ENCODE results near the gene RAVER2. TPM values are rescaled to one million over a fixed set of nuclear protein-coding genes. Genes with fewer than 3 reads are reported as not detected.

RAVER2 gene
- total and polyA plus RNA-seq, 2 experiments from 2014 or later, result 7.8 to 24.6 TPM

DNA sequence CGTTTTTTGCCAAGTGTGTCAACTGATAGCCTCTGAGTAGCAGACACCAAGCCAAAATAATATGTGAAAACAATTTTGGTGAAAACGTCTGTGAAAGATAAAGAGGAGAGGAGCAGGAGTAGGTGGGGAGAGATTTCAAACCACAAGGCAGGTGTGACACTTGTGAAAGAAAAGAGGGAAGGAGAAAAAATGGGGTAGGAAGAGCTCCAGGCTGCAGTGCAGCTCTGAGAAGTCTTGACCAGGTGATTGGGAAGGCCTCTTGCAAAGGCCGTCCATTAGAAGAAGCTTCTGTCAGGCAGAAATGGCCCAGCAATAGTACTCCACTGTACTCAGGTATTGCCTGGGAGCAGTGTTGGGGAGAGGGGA lies 10.6 kb upstream of the RAVER2 start:
- ATAC-seq (no peak), DNase-seq (ENCODE audit: low spot score) (no peak)
- no peak overlapping the region for H3K4me2 ChIP-seq
- H3K9me2 ChIP-seq (ENCODE audit: insufficient read depth), result peaks cover 15% of the 10 kb centered on the region; the same call in 1 of the 2 replicates
- Mint-ChIP-seq H3K27me3 (ENCODE audit: insufficient read depth, low read depth, poor library complexity) (peaks cover 4% of the 10 kb centered on the region), H3K4me3 (no peak overlapping the region), H3K27ac (no peak overlapping the region), H3K9me3 (no peaks in the 10 kb centered on the region), H3K36me3 (ENCODE audit: low read depth) (no peaks in the 10 kb centered on the region), H3K4me1 (peaks cover 13% of the 10 kb centered on the region)
- no peak overlapping the region for H3K27ac ChIP-seq (ENCODE audit: low read depth)
- H3K79me2 ChIP-seq (replicated peaks; ENCODE audit: insufficient read depth), result no peaks in the 10 kb centered on the region
- peak overlapping the region; percentile 24; the same call in 1 of the 2 replicates for H2AFZ ChIP-seq
- no peaks in the 10 kb centered on the region for H4K20me1 ChIP-seq (replicated peaks; ENCODE audit: insufficient read depth)
- H3K4me1 ChIP-seq (ENCODE audit: insufficient read depth), result no peaks in the 10 kb centered on the region
- H3K4me3 ChIP-seq, result no peak overlapping the region
- H3K27me3 ChIP-seq (ENCODE audit: insufficient read depth), result no peaks in the 10 kb centered on the region
- TF ChIP-seq NANOG (IDR thresholded peaks at IDR 0.05; ENCODE audit: borderline replicate concordance) (no peak), ZNF331 (CRISPR knock-in tag; IDR thresholded peaks at IDR 0.05; ENCODE audit: low read depth) (no peak), CREB1 (CRISPR knock-in tag; IDR thresholded peaks at IDR 0.05; ENCODE audit: low read depth) (no peak), EZH2 (IDR thresholded peaks at IDR 0.05; ENCODE audit: low read depth, unreplicated experiment) (no peak), STAT1 (IDR thresholded peaks at IDR 0.05; ENCODE audit: unreplicated experiment) (no peak), EZH2phosphoT487 (IDR thresholded peaks at IDR 0.05; ENCODE audit: unreplicated experiment) (no peak), ZNF114 (CRISPR knock-in tag; IDR thresholded peaks at IDR 0.05) (no peak), JUNB (IDR thresholded peaks at IDR 0.05; ENCODE audit: unreplicated experiment) (no peak)
- TF ChIP-seq, protein P1, sequence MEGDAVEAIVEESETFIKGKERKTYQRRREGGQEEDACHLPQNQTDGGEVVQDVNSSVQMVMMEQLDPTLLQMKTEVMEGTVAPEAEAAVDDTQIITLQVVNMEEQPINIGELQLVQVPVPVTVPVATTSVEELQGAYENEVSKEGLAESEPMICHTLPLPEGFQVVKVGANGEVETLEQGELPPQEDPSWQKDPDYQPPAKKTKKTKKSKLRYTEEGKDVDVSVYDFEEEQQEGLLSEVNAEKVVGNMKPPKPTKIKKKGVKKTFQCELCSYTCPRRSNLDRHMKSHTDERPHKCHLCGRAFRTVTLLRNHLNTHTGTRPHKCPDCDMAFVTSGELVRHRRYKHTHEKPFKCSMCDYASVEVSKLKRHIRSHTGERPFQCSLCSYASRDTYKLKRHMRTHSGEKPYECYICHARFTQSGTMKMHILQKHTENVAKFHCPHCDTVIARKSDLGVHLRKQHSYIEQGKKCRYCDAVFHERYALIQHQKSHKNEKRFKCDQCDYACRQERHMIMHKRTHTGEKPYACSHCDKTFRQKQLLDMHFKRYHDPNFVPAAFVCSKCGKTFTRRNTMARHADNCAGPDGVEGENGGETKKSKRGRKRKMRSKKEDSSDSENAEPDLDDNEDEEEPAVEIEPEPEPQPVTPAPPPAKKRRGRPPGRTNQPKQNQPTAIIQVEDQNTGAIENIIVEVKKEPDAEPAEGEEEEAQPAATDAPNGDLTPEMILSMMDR (conservative IDR thresholded peaks at IDR 0.05; ENCODE audit: low read depth in 2 of 2), result no peak
- TF ChIP-seq, protein P2, sequence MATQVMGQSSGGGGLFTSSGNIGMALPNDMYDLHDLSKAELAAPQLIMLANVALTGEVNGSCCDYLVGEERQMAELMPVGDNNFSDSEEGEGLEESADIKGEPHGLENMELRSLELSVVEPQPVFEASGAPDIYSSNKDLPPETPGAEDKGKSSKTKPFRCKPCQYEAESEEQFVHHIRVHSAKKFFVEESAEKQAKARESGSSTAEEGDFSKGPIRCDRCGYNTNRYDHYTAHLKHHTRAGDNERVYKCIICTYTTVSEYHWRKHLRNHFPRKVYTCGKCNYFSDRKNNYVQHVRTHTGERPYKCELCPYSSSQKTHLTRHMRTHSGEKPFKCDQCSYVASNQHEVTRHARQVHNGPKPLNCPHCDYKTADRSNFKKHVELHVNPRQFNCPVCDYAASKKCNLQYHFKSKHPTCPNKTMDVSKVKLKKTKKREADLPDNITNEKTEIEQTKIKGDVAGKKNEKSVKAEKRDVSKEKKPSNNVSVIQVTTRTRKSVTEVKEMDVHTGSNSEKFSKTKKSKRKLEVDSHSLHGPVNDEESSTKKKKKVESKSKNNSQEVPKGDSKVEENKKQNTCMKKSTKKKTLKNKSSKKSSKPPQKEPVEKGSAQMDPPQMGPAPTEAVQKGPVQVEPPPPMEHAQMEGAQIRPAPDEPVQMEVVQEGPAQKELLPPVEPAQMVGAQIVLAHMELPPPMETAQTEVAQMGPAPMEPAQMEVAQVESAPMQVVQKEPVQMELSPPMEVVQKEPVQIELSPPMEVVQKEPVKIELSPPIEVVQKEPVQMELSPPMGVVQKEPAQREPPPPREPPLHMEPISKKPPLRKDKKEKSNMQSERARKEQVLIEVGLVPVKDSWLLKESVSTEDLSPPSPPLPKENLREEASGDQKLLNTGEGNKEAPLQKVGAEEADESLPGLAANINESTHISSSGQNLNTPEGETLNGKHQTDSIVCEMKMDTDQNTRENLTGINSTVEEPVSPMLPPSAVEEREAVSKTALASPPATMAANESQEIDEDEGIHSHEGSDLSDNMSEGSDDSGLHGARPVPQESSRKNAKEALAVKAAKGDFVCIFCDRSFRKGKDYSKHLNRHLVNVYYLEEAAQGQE (IDR thresholded peaks at IDR 0.05; ENCODE audit: unreplicated experiment), result no peak
- TF ChIP-seq, protein P3, sequence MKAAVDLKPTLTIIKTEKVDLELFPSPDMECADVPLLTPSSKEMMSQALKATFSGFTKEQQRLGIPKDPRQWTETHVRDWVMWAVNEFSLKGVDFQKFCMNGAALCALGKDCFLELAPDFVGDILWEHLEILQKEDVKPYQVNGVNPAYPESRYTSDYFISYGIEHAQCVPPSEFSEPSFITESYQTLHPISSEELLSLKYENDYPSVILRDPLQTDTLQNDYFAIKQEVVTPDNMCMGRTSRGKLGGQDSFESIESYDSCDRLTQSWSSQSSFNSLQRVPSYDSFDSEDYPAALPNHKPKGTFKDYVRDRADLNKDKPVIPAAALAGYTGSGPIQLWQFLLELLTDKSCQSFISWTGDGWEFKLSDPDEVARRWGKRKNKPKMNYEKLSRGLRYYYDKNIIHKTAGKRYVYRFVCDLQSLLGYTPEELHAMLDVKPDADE (IDR thresholded peaks at IDR 0.05), result no peak
- TF ChIP-seq, protein P4, sequence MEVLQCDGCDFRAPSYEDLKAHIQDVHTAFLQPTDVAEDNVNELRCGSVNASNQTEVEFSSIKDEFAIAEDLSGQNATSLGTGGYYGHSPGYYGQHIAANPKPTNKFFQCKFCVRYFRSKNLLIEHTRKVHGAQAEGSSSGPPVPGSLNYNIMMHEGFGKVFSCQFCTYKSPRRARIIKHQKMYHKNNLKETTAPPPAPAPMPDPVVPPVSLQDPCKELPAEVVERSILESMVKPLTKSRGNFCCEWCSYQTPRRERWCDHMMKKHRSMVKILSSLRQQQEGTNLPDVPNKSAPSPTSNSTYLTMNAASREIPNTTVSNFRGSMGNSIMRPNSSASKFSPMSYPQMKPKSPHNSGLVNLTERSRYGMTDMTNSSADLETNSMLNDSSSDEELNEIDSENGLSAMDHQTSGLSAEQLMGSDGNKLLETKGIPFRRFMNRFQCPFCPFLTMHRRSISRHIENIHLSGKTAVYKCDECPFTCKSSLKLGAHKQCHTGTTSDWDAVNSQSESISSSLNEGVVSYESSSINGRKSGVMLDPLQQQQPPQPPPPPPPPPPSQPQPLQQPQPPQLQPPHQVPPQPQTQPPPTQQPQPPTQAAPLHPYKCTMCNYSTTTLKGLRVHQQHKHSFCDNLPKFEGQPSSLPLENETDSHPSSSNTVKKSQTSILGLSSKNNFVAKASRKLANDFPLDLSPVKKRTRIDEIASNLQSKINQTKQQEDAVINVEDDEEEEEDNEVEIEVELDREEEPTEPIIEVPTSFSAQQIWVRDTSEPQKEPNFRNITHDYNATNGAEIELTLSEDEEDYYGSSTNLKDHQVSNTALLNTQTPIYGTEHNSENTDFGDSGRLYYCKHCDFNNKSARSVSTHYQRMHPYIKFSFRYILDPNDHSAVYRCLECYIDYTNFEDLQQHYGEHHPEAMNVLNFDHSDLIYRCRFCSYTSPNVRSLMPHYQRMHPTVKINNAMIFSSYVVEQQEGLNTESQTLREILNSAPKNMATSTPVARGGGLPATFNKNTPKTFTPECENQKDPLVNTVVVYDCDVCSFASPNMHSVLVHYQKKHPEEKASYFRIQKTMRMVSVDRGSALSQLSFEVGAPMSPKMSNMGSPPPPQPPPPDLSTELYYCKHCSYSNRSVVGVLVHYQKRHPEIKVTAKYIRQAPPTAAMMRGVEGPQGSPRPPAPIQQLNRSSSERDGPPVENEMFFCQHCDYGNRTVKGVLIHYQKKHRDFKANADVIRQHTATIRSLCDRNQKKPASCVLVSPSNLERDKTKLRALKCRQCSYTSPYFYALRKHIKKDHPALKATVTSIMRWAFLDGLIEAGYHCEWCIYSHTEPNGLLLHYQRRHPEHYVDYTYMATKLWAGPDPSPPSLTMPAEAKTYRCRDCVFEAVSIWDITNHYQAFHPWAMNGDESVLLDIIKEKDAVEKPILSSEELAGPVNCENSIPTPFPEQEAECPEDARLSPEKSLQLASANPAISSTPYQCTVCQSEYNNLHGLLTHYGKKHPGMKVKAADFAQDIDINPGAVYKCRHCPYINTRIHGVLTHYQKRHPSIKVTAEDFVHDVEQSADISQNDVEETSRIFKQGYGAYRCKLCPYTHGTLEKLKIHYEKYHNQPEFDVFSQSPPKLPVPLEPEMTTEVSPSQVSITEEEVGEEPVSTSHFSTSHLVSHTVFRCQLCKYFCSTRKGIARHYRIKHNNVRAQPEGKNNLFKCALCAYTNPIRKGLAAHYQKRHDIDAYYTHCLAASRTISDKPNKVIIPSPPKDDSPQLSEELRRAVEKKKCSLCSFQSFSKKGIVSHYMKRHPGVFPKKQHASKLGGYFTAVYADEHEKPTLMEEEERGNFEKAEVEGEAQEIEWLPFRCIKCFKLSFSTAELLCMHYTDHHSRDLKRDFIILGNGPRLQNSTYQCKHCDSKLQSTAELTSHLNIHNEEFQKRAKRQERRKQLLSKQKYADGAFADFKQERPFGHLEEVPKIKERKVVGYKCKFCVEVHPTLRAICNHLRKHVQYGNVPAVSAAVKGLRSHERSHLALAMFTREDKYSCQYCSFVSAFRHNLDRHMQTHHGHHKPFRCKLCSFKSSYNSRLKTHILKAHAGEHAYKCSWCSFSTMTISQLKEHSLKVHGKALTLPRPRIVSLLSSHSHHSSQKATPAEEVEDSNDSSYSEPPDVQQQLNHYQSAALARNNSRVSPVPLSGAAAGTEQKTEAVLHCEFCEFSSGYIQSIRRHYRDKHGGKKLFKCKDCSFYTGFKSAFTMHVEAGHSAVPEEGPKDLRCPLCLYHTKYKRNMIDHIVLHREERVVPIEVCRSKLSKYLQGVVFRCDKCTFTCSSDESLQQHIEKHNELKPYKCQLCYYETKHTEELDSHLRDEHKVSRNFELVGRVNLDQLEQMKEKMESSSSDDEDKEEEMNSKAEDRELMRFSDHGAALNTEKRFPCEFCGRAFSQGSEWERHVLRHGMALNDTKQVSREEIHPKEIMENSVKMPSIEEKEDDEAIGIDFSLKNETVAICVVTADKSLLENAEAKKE (CRISPR knock-in tag; IDR thresholded peaks at IDR 0.05), result no peak
- no peaks in the 10 kb centered on the region for H3K36me3 ChIP-seq (ENCODE audit: insufficient read depth)
- H3F3A ChIP-seq (replicated peaks; ENCODE audit: low read depth), result no peaks in the 10 kb centered on the region

All from GM23338 (cell line).